Left ventricle myocardium superior (tissue), 1 donor: ENCODE results near the gene HOXD10. TPM values are rescaled to one million over a fixed set of nuclear protein-coding genes. Genes with fewer than 3 reads are reported as not detected.

ENCODE experiments used
- ATAC-seq: fragments of 200-7000 bp; cut with Tn5 transposase; one replicate; pipeline ENCODE4 v1.9.1; 2020; ENCODE audit warnings: mild to moderate bottlenecking, moderate library complexity
- DNase-seq: peaks from one replicate; pipeline ENCODE4 v3.0.0-alpha.2; 2020
- intact Hi-C: fragments of 100-400 bp; cut with micrococcal nuclease; formaldehyde crosslinking; loops from one replicate; pipeline ENCODE4 v1.11.0; 2022
- total RNA-seq: library from RNA; stranded (reverse); fragmentation: NEBNext Ultra II Directional; extraction: Animal tissue kit (Norgen Biotek cat#: 25700); gene quantifications from one replicate; pipeline ENCODE4 v1.2.1, GENCODE V29; 2021
- donor health status: DM: no; HTN: yes; CAD: no; lungs with severe emphysema.

Gene HOXD10
- total RNA-seq, 1 donor from 2014 or later: not detected

GRCh38 chr2:176114930-176115625 lies 1.5 kb upstream of the HOXD10 start:
- intact Hi-C loops: no loop called here
- ATAC-seq (no peak), DNase-seq (no peak)

DNA sequence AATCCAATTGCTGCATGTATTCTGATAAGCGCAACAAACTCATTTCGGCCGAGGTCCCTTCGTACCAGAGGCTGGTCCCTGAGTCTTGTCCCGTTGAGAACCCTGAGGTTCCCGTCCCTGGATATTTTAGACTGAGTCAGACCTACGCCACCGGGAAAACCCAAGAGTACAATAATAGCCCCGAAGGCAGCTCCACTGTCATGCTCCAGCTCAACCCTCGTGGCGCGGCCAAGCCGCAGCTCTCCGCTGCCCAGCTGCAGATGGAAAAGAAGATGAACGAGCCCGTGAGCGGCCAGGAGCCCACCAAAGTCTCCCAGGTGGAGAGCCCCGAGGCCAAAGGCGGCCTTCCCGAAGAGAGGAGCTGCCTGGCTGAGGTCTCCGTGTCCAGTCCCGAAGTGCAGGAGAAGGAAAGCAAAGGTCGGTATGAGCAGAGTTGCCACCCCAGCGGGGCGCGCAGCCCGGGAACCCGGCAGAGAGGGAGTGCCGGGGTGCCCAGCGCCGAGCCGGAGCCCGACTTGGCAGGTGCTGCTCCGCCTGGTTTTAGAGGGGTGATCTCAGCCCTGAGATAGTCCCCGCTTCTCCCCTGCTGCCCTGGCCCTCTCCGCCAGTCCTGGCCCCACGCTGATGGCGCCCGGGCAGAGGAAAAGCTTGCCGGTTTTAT lies 714 bp downstream of the HOXD10 start:
- no peak for ATAC-seq
- no peak for DNase-seq
- intact Hi-C loops: no loop called here

DNA sequence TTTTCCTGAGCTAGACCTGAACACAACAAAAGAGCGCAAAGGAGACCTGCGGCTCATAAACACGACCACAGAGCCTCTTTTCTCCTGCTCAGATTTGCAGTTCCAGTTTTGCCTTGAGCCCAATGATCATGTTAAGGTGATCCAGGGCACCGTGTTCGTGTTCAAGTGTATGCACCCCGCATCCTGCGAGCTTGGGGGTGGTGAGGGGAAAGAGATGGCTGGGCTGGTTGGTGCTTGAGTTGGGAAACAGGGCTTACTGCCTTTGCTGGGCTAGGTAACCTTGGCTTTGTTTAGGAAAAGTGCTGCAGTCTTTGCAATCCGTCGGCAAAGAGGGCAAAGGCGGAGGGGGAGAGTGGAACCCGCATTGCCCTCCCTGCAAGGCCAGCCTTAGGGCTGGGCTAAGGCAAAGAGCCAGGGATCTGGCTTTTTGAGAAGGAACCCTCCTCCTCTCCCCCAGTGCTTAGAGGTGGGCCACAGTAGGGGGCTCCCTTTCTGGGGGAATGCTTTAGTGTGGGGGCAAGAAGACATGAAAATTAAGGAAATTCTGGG lies 1.3 kb downstream of the HOXD10 start:
- ATAC-seq: no peak
- no peak for DNase-seq
- intact Hi-C loops: no loop called here

GRCh38 chr2:176118601-176119339 lies 2.2 kb downstream of the HOXD10 start:
- DNase-seq (no peak), ATAC-seq (no peak)
- intact Hi-C loops: no loop called here

GRCh38 chr2:176120364-176121189 lies 4.0 kb downstream of the HOXD10 start:
- DNase-seq (no peak), ATAC-seq (no peak)
- intact Hi-C loops: no loop called here

GRCh38 chr2:176121190-176122051 lies 4.8 kb downstream of the HOXD10 start:
- intact Hi-C loops: no loop called here
- no peak for ATAC-seq
- no peak for DNase-seq

GRCh38 chr2:176122052-176122682 lies 5.6 kb downstream of the HOXD10 start:
- intact Hi-C loops: no loop called here
- DNase-seq (no peak), ATAC-seq (no peak)

DNA sequence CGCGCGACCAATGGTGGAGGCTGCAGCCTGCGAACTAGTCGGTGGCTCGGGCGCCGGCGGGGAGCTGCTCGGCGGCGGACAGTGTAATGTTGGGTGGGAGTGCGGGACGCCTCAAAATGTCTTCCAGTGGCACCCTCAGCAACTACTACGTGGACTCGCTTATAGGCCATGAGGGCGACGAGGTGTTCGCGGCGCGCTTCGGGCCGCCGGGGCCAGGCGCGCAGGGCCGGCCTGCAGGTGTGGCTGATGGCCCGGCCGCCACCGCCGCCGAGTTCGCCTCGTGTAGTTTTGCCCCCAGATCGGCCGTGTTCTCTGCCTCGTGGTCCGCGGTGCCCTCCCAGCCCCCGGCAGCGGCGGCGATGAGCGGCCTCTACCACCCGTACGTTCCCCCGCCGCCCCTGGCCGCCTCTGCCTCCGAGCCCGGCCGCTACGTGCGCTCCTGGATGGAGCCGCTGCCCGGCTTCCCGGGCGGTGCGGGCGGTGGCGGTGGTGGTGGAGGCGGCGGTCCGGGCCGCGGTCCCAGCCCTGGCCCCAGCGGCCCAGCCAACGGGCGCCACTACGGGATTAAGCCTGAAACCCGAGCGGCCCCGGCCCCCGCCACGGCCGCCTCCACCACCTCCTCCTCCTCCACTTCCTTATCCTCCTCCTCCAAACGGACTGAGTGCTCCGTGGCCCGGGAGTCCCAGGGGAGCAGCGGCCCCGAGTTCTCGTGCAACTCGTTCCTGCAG lies 6.3 kb downstream of the HOXD10 start, which contains the start of gene HOXD9:
Gene HOXD9 (plus strand): TSS at position 37 of the 728 bp plus-strand sequence. CDS start 50 bp downstream, at position 87.
- intact Hi-C loops: no loop called here
- DNase-seq: no peak
- ATAC-seq: peak; percentile 35

GRCh38 chr2:176123411-176124109 lies 7.0 kb downstream of the HOXD10 start:
- ATAC-seq (no peak), DNase-seq (no peak)
- intact Hi-C loops: no loop called here

- ATAC-seq: no peak
- intact Hi-C loops: no loop called here
These were observed 7.8 kb downstream of the HOXD10 start for GRCh38 chr2:176124110-176124946.

GRCh38 chr2:176124947-176125771 lies 8.6 kb downstream of the HOXD10 start:
- DNase-seq (no peak), ATAC-seq (no peak)
- intact Hi-C loops: loop anchor here (5.0 kb wide), 1 partner anchor 512 kb away; no protein-coding TSS in a partner anchor

More at GRCh38 chr2:176124110-176124946, 7.8 kb downstream of the HOXD10 start:
- no peak for DNase-seq

DNA sequence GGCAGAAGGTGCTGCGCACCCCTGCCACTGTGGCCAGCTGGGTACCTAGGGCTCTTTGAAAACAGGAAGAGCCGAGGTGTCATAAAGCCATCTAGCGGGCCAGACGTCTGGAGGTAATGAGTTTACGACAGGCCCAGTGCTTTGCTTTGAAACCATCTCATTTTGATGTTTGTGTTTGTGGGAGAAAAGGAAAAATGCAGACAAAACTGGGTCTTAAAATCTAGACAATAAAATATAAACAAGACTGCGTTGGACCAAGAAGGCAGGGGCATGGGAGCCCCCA lies 9.1 kb downstream of the HOXD10 start:
- no peak for ATAC-seq
- DNase-seq: no peak
- intact Hi-C loops: loop anchor here (5.0 kb wide), 1 partner anchor 512 kb away; no protein-coding TSS in a partner anchor

- DNase-seq (peak; percentile 70), ATAC-seq (no peak)
- intact Hi-C loops: loop anchor here (5.0 kb wide), 1 partner anchor 510 kb away; no protein-coding TSS in a partner anchor
These were observed 10.6 kb downstream of the HOXD10 start for GRCh38 chr2:176126929-176127773.

- DNase-seq (no peak), ATAC-seq (no peak)
- intact Hi-C loops: loop anchor here (5.0 kb wide), 1 partner anchor 510 kb away; no protein-coding TSS in a partner anchor
These were observed 11.1 kb downstream of the HOXD10 start for GRCh38 chr2:176127774-176128072.
